Neural progenitor cell (in vitro differentiated cells): Measurements from ENCODE around the gene NACAD.

Source experiments
- EZH2 ChIP-seq: fragments of 200-600 bp; sonication (generic); IDR thresholded peaks from 2 replicates; pipeline ENCODE4 v1.6.1; 2017; ENCODE audit warnings: antibody characterized with exemption, mild to moderate bottlenecking, moderate library complexity
- TF ChIP-seq, protein P1 (sequence below): fragments of 200-600 bp; sonication (generic); IDR thresholded peaks from 2 replicates; pipeline ENCODE4 v1.5.1; 2017; ENCODE audit warnings: antibody characterized with exemption, mild to moderate bottlenecking

DNA sequence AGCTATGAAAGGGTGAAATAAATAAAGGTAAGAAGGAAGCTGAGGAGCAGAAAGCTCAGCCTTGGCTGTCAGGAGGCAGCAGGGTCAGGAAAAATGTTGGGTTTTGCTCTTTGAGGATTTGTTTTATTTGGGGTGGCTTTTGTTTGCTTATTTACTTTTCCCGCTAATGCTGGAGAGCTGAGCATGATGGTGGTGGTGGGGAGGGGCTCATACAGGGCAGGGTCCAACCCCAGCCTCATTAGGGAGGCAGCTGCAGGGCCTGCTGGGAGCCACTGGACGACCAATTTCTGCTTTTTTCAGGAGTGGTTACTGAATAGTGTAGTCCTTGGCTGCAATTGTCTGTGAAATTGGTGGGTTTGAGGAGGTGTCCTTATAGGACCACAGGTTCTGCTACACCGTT lies 52.5 kb downstream of the NACAD start:
- TF ChIP-seq, protein P1, sequence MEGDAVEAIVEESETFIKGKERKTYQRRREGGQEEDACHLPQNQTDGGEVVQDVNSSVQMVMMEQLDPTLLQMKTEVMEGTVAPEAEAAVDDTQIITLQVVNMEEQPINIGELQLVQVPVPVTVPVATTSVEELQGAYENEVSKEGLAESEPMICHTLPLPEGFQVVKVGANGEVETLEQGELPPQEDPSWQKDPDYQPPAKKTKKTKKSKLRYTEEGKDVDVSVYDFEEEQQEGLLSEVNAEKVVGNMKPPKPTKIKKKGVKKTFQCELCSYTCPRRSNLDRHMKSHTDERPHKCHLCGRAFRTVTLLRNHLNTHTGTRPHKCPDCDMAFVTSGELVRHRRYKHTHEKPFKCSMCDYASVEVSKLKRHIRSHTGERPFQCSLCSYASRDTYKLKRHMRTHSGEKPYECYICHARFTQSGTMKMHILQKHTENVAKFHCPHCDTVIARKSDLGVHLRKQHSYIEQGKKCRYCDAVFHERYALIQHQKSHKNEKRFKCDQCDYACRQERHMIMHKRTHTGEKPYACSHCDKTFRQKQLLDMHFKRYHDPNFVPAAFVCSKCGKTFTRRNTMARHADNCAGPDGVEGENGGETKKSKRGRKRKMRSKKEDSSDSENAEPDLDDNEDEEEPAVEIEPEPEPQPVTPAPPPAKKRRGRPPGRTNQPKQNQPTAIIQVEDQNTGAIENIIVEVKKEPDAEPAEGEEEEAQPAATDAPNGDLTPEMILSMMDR, result no peak
- TF ChIP-seq EZH2, result no peak
